Measurements from ENCODE around the gene ATP13A1. TPM values are rescaled to one million over a fixed set of nuclear protein-coding genes. Genes with fewer than 3 reads are reported as not detected.
"Not testable (repeated sequence)": the region's sequence is repeated elsewhere in the genome, so short reads cannot be mapped to it uniquely, and the experiment has no call there.

ATP13A1 gene
- total RNA-seq, 1 experiment from 2014 or later = 48.5 TPM

DNA sequence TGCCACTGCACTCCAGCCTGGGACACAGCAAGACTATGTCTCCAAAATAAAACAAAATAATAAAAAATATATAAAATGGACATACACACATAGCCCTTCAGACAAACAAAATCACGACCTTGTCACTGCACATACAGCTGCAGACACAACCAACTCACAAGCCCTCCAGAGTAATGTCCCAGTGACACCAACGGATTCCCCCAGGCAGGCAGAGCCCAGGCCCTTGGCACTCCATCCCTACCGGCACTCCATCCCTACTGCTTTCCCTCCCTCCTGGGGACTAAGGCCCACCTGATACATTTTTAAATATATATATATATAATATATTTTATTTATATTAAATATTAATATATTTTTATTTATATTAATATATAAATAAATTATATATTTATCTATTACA lies 23.6 kb upstream of the ATP13A1 start:
- H3K79me2 ChIP-seq (ENCODE audit: low read length) = no peaks in the 10 kb centered on the region
- H3K27me3 ChIP-seq (ENCODE audit: low read length) = no peaks in the 10 kb centered on the region
- H3K9me3 ChIP-seq (ENCODE audit: low read length) = peaks cover 5% of the 10 kb centered on the region; the same call in 1 of the 2 replicates
- no peaks in the 10 kb centered on the region for H3K9me2 ChIP-seq (replicated peaks; ENCODE audit: low read length)
- no peak overlapping the region for H3K9ac ChIP-seq (ENCODE audit: low read length)
- H4K20me1 ChIP-seq (ENCODE audit: low read length) = no peaks in the 10 kb centered on the region
- DNase-seq (no peak), ATAC-seq (no peak)
- H3K4me3 ChIP-seq (ENCODE audit: low read length) = no peak overlapping the region
- no peak for TF ChIP-seq CTCF (conservative IDR thresholded peaks at IDR 0.05; ENCODE audit: low read depth, low read length)
- no peak for TF ChIP-seq EZH2 (IDR thresholded peaks at IDR 0.05; ENCODE audit: low read length, unreplicated experiment)
- no peak for TF ChIP-seq EZH2phosphoT487 (IDR thresholded peaks at IDR 0.05; ENCODE audit: borderline replicate concordance, low read length)
- POLR2A ChIA-PET (ENCODE audit: unreplicated experiment) = no interaction called here
- H3K36me3 ChIP-seq (ENCODE audit: low read depth, low read length) = peaks cover 6% of the 10 kb centered on the region; the same call in 1 of the 2 replicates
- no peaks in the 10 kb centered on the region for H3F3A ChIP-seq (ENCODE audit: low read length, unreplicated experiment)
- no peak overlapping the region for H3K4me2 ChIP-seq (ENCODE audit: low read length)
- no peak overlapping the region for H2AFZ ChIP-seq (ENCODE audit: low read length)
- H3K4me1 ChIP-seq (ENCODE audit: insufficient read depth, low read length) = no peaks in the 10 kb centered on the region
- no TSS peak for BruUV-seq (replicated peaks)
- no peak overlapping the region for H3K27ac ChIP-seq (ENCODE audit: low read length)
- CTCF ChIA-PET = no interaction called here
- intact Hi-C loops (cut with micrococcal nuclease) = no loop called here

- H3K9me2 ChIP-seq (replicated peaks; ENCODE audit: low read length) = no peaks in the 10 kb centered on the region
- POLR2A ChIA-PET (ENCODE audit: unreplicated experiment) = no interaction called here
- no peaks in the 10 kb centered on the region for H3K4me1 ChIP-seq (ENCODE audit: insufficient read depth, low read length)
Observed at GRCh38 chr19:19686580-19686979, 23.1 kb upstream of the ATP13A1 start.

DNA sequence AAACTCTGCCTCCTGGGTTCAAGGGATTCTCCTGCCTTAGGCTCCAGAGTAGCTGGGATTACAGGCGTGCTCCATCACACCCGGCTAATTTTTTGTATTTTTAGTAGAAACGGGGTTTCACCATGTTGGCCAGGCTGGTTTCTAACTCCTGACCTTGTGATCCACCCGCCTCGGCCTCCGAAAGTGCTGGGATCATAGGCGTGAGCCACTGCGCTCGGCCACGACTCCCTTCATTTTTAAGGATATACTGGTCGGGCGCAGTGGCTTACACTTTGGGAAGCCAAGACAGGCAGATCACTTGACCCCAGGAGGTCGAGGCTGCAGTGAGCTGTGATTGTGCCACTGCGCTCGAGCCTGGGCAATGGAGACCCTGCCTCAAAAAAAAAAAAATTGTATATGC lies 22.6 kb upstream of the ATP13A1 start:
- H3K4me2 ChIP-seq (ENCODE audit: low read length); intact Hi-C loops (cut with micrococcal nuclease); H2AFZ ChIP-seq (ENCODE audit: low read length); POLR2A ChIA-PET (ENCODE audit: unreplicated experiment); CTCF ChIA-PET; H3K36me3 ChIP-seq (ENCODE audit: low read depth, low read length); H3K27ac ChIP-seq (ENCODE audit: low read length); H3K4me3 ChIP-seq (ENCODE audit: low read length); BruUV-seq (replicated peaks); ATAC-seq; H3K79me2 ChIP-seq (ENCODE audit: low read length); H3K27me3 ChIP-seq (ENCODE audit: low read length); H3F3A ChIP-seq (ENCODE audit: low read length, unreplicated experiment); H4K20me1 ChIP-seq (ENCODE audit: low read length); H3K4me1 ChIP-seq (ENCODE audit: insufficient read depth, low read length); DNase-seq; H3K9ac ChIP-seq (ENCODE audit: low read length); H3K9me2 ChIP-seq (replicated peaks; ENCODE audit: low read length): not testable (repeated sequence)
- H3K9me3 ChIP-seq (ENCODE audit: low read length) = peaks cover 10% of the 10 kb centered on the region; the same call in 1 of the 2 replicates

More at GRCh38 chr19:19686580-19686979, 23.1 kb upstream of the ATP13A1 start:
- Histone ChIP-seq H3K4me3 (ENCODE audit: low read length) (no peak overlapping the region), H3F3A (ENCODE audit: low read length, unreplicated experiment) (no peaks in the 10 kb centered on the region), H3K9ac (ENCODE audit: low read length) (no peak overlapping the region), H4K20me1 (ENCODE audit: low read length) (no peaks in the 10 kb centered on the region), H3K79me2 (ENCODE audit: low read length) (no peaks in the 10 kb centered on the region), H3K36me3 (ENCODE audit: low read depth, low read length) (peaks cover 6% of the 10 kb centered on the region; the same call in 1 of the 2 replicates), H2AFZ (ENCODE audit: low read length) (no peak overlapping the region), H3K27me3 (ENCODE audit: low read length) (no peaks in the 10 kb centered on the region), H3K9me3 (ENCODE audit: low read length) (peaks cover 5% of the 10 kb centered on the region; the same call in 1 of the 2 replicates), H3K4me2 (ENCODE audit: low read length) (no peak overlapping the region), H3K27ac (ENCODE audit: low read length) (no peak overlapping the region)
- ATAC-seq (no peak), DNase-seq (no peak)
- BruUV-seq (replicated peaks) = no TSS peak
- no peak for TF ChIP-seq EZH2 (IDR thresholded peaks at IDR 0.05; ENCODE audit: low read length, unreplicated experiment)
- TF ChIP-seq EZH2phosphoT487 (IDR thresholded peaks at IDR 0.05; ENCODE audit: borderline replicate concordance, low read length) = no peak
- no peak for TF ChIP-seq CTCF (conservative IDR thresholded peaks at IDR 0.05; ENCODE audit: low read depth, low read length)
- intact Hi-C loops (cut with micrococcal nuclease) = no loop called here
- CTCF ChIA-PET = no interaction called here

All from PC-3 (cell line).